ENCODE results near the gene LUM. TPM values are rescaled to one million over a fixed set of nuclear protein-coding genes. Genes with fewer than 3 reads are reported as not detected.
A peak's percentile ranks its signal among the peaks of the same experiment; 100 is the strongest.

The LUM gene
- polyA plus RNA-seq, 3 donors: not detected

DNA sequence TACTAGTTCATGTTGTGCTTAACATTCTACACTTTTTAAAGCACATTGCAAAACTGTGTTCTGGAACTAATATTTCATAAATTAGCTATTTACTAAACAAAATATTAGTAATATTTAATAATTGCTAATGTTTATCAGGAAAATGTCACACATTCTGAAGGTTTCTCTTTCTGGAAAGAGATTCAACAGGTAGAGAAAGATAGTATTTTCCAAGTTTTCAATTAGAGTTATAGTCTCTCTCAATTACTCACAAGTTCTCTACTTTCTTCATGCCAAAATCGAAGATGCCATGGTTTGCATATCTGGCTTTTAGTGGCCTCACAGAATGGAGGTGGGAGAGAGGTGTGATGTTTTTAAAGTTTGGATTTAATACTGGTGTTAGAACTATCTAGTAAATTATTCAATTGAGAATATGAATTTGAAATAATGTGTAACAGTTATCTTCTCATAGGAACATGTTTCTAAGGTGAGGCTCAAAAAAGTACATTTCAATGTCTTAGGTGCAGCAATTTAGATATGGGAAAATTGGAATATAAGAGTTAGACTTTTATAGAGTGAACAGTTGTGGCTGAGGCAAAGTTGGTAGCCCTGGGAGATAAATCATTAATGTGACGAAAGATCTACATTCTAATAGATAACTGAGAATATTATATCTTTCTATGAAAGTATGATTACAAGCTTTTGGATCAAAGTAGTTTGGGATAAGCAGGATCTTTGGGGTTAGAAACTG is 1.5 kb downstream of the LUM start:
- Mint-ChIP-seq H3K9me3 (no peaks in the 10 kb centered on the region), H3K36me3 (no peaks in the 10 kb centered on the region), H3K27me3 (ENCODE audit: low read depth in 3 of 3) (peaks cover 0 to 3% (median 0%) of the 10 kb centered on the region in 3 donors), H3K27ac (no peak overlapping the region), H3K4me3 (no peak overlapping the region), H3K4me1 (no peaks in the 10 kb centered on the region)
- Histone ChIP-seq H4K20me1 (ENCODE audit: insufficient read depth, low read length) (no peaks in the 10 kb centered on the region), H3K9ac (ENCODE audit: insufficient read depth, low read length, poor library complexity, severe bottlenecking) (no peak overlapping the region), H3K4me2 (replicated peaks; ENCODE audit: extremely low read depth, low read length, poor library complexity, severe bottlenecking) (no peak overlapping the region), H3K27me3 (ENCODE audit: control insufficient read depth in 2 of 2, insufficient read depth in 2 of 2, low read length in 2 of 2) (no peaks in the 10 kb centered on the region), H3K36me3 (replicated peaks in 1 of 2; ENCODE audit: control insufficient read depth in 1 of 2, insufficient read depth in 2 of 2, low read length in 2 of 2) (no peaks in the 10 kb centered on the region), H3K9me3 (replicated peaks in 1 of 2; ENCODE audit: control insufficient read depth in 1 of 2, insufficient read depth in 1 of 2, low read length in 2 of 2) (no peaks in the 10 kb centered on the region), H3K4me1 (ENCODE audit: control insufficient read depth in 1 of 2, insufficient read depth in 2 of 2, low read length in 2 of 2) (no peaks in the 10 kb centered on the region), H3K27ac (ENCODE audit: low read depth in 1 of 2, low read length in 2 of 2) (no peak overlapping the region), H3K79me2 (ENCODE audit: insufficient read depth, low read length) (no peaks in the 10 kb centered on the region), H3K4me3 (replicated peaks in 1 of 3; ENCODE audit: low read depth in 2 of 3, low read length in 3 of 3) (no peak overlapping the region), H2AFZ (ENCODE audit: insufficient read depth, low read depth, low read length, poor library complexity, severe bottlenecking) (no peak overlapping the region)
- TF ChIP-seq, protein P1, sequence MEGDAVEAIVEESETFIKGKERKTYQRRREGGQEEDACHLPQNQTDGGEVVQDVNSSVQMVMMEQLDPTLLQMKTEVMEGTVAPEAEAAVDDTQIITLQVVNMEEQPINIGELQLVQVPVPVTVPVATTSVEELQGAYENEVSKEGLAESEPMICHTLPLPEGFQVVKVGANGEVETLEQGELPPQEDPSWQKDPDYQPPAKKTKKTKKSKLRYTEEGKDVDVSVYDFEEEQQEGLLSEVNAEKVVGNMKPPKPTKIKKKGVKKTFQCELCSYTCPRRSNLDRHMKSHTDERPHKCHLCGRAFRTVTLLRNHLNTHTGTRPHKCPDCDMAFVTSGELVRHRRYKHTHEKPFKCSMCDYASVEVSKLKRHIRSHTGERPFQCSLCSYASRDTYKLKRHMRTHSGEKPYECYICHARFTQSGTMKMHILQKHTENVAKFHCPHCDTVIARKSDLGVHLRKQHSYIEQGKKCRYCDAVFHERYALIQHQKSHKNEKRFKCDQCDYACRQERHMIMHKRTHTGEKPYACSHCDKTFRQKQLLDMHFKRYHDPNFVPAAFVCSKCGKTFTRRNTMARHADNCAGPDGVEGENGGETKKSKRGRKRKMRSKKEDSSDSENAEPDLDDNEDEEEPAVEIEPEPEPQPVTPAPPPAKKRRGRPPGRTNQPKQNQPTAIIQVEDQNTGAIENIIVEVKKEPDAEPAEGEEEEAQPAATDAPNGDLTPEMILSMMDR (IDR thresholded peaks at IDR 0.05): no peak
- intact Hi-C loops (cut with micrococcal nuclease): no loop called here
- DNase-seq: no peak
- no CpG with 5 or more reads among the region's 2 CpGs for WGBS (ENCODE audit: insufficient coverage)

DNA sequence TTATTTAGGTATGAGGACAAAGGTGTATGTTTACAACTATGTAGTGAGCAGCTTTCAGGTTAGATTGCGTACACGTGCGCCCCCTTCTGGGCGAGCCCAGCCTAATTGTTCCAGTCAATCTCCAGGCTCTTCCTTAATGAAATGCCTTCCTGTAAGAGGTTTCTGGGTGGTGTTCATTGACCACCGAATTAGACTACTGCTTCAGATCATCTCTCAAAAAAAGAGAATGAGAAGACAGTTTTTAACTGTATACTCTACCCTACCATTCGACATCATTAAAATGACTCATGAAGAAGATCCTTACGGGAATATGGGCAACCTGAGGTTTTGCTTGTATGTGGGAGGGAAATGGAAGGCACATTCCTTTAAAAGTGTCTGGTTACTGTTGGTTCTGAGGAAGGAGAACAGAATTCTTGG is 2.1 kb downstream of the LUM start:
- no peaks in the 10 kb centered on the region for H3K27me3 ChIP-seq (ENCODE audit: control insufficient read depth in 2 of 2, insufficient read depth in 2 of 2, low read length in 2 of 2)
- Mint-ChIP-seq H3K27me3 (ENCODE audit: low read depth in 3 of 3) (peaks cover 0 to 3% (median 0%) of the 10 kb centered on the region in 3 donors), H3K9me3 (no peaks in the 10 kb centered on the region), H3K27ac (no peak overlapping the region), H3K4me1 (no peaks in the 10 kb centered on the region), H3K36me3 (no peaks in the 10 kb centered on the region), H3K4me3 (no peak overlapping the region)
- no CpG with 5 or more reads among the region's 7 CpGs for WGBS (ENCODE audit: insufficient coverage)
- H2AFZ ChIP-seq (ENCODE audit: insufficient read depth, low read depth, low read length, poor library complexity, severe bottlenecking): no peak overlapping the region
- H3K9me3 ChIP-seq (replicated peaks in 1 of 2; ENCODE audit: control insufficient read depth in 1 of 2, insufficient read depth in 1 of 2, low read length in 2 of 2): no peaks in the 10 kb centered on the region
- no peaks in the 10 kb centered on the region for H3K4me1 ChIP-seq (ENCODE audit: control insufficient read depth in 1 of 2, insufficient read depth in 2 of 2, low read length in 2 of 2)
- H3K79me2 ChIP-seq (ENCODE audit: insufficient read depth, low read length): no peaks in the 10 kb centered on the region
- no peaks in the 10 kb centered on the region for H4K20me1 ChIP-seq (ENCODE audit: insufficient read depth, low read length)
- no peak overlapping the region for H3K4me2 ChIP-seq (replicated peaks; ENCODE audit: extremely low read depth, low read length, poor library complexity, severe bottlenecking)
- peak in 2 of 3 donors; percentile 9 to 15 for DNase-seq
- H3K4me3 ChIP-seq (replicated peaks in 1 of 3; ENCODE audit: low read depth in 2 of 3, low read length in 3 of 3): no peak overlapping the region
- intact Hi-C loops (cut with micrococcal nuclease): no loop called here
- no peak overlapping the region for H3K9ac ChIP-seq (ENCODE audit: insufficient read depth, low read length, poor library complexity, severe bottlenecking)
- TF ChIP-seq, protein P1 (IDR thresholded peaks at IDR 0.05): peak; percentile 77
- H3K36me3 ChIP-seq (replicated peaks in 1 of 2; ENCODE audit: control insufficient read depth in 1 of 2, insufficient read depth in 2 of 2, low read length in 2 of 2): no peaks in the 10 kb centered on the region
- no peak overlapping the region for H3K27ac ChIP-seq (ENCODE audit: low read depth in 1 of 2, low read length in 2 of 2)
